ENCODE data around the gene ST8SIA6. TPM values are rescaled to one million over a fixed set of nuclear protein-coding genes. Genes with fewer than 3 reads are reported as not detected.

Gene ST8SIA6
- total RNA-seq, 2 donors from 2014 or later: 0.19 to 1.5 TPM

GRCh38 chr10:17474595-17475323 is 20.4 kb upstream of the ST8SIA6 start:
- H3K27ac Mint-ChIP-seq: peak overlapping the region in 1 of 2 donors; percentile 46
- peaks cover 5% of the 10 kb centered on the region for H3K36me3 Mint-ChIP-seq
- H3K4me3 Mint-ChIP-seq: no peak overlapping the region
- H3K9me3 Mint-ChIP-seq: no peaks in the 10 kb centered on the region
- H3K4me1 Mint-ChIP-seq (ENCODE audit: low read depth in 2 of 2): peaks cover 6 to 8% of the 10 kb centered on the region in 2 donors
- peaks cover 0 to 3% of the 10 kb centered on the region in 2 donors for H3K27me3 Mint-ChIP-seq
- ATAC-seq (no peak), DNase-seq (ENCODE audit: low spot score) (no peak)

GRCh38 chr10:17473228-17473950 is 19.0 kb upstream of the ST8SIA6 start:
- Mint-ChIP-seq H3K4me1 (ENCODE audit: low read depth in 2 of 2) (peaks cover 6 to 7% of the 10 kb centered on the region in 2 donors), H3K27ac (no peak overlapping the region), H3K4me3 (peak overlapping the region; percentile 7), H3K9me3 (no peaks in the 10 kb centered on the region), H3K36me3 (peaks cover 5% of the 10 kb centered on the region), H3K27me3 (peaks cover 0 to 3% of the 10 kb centered on the region in 2 donors)
- DNase-seq (ENCODE audit: low spot score): no peak
- ATAC-seq: no peak

- H3K36me3 Mint-ChIP-seq: peaks cover 5% of the 10 kb centered on the region
- H3K9me3 Mint-ChIP-seq: no peaks in the 10 kb centered on the region
- H3K4me1 Mint-ChIP-seq (ENCODE audit: low read depth in 2 of 2): peaks cover 6 to 7% of the 10 kb centered on the region in 2 donors
- DNase-seq (ENCODE audit: low spot score) (no peak), ATAC-seq (no peak)
- H3K4me3 Mint-ChIP-seq: no peak overlapping the region
- no peak overlapping the region for H3K27ac Mint-ChIP-seq
- peaks cover 0 to 3% of the 10 kb centered on the region in 2 donors for H3K27me3 Mint-ChIP-seq
These were observed 18.3 kb upstream of the ST8SIA6 start for GRCh38 chr10:17472481-17473227.

- Mint-ChIP-seq H3K36me3 (peaks cover 5% of the 10 kb centered on the region), H3K4me1 (ENCODE audit: low read depth in 2 of 2) (peaks cover 7% of the 10 kb centered on the region in 2 donors), H3K9me3 (no peaks in the 10 kb centered on the region), H3K27ac (no peak overlapping the region), H3K4me3 (no peak overlapping the region), H3K27me3 (peaks cover 0 to 3% of the 10 kb centered on the region in 2 donors)
- no peak for ATAC-seq
- DNase-seq (ENCODE audit: low spot score): no peak
These were observed 15.9 kb upstream of the ST8SIA6 start for GRCh38 chr10:17470246-17470645.

- Mint-ChIP-seq H3K9me3 (no peaks in the 10 kb centered on the region), H3K36me3 (peaks cover 4% of the 10 kb centered on the region), H3K27ac (no peak overlapping the region), H3K4me1 (ENCODE audit: low read depth in 2 of 2) (peaks cover 11 to 15% of the 10 kb centered on the region in 2 donors), H3K4me3 (no peak overlapping the region), H3K27me3 (peaks cover 0 to 17% of the 10 kb centered on the region in 2 donors)
- no peak for ATAC-seq
- no peak for DNase-seq (ENCODE audit: low spot score)
These were observed 11.1 kb upstream of the ST8SIA6 start for GRCh38 chr10:17465328-17466125.

GRCh38 chr10:17464545-17464944 is 10.2 kb upstream of the ST8SIA6 start:
- DNase-seq (ENCODE audit: low spot score) (no peak), ATAC-seq (no peak)
- no peaks in the 10 kb centered on the region for H3K36me3 Mint-ChIP-seq
- no peaks in the 10 kb centered on the region for H3K9me3 Mint-ChIP-seq
- H3K27ac Mint-ChIP-seq: no peak overlapping the region
- no peak overlapping the region for H3K4me3 Mint-ChIP-seq
- peaks cover 11 to 17% of the 10 kb centered on the region in 2 donors for H3K4me1 Mint-ChIP-seq (ENCODE audit: low read depth in 2 of 2)
- peaks cover 0 to 14% of the 10 kb centered on the region in 2 donors for H3K27me3 Mint-ChIP-seq

GRCh38 chr10:17460756-17461155 is 6.4 kb upstream of the ST8SIA6 start:
- no peaks in the 10 kb centered on the region for H3K9me3 Mint-ChIP-seq

GRCh38 chr10:17457083-17457482 is 2.7 kb upstream of the ST8SIA6 start:
- Mint-ChIP-seq H3K4me3 (no peak overlapping the region), H3K9me3 (no peaks in the 10 kb centered on the region), H3K36me3 (no peaks in the 10 kb centered on the region), H3K4me1 (ENCODE audit: low read depth in 2 of 2) (peaks cover 15 to 18% of the 10 kb centered on the region in 2 donors), H3K27ac (no peak overlapping the region), H3K27me3 (no peaks in the 10 kb centered on the region)
- DNase-seq (ENCODE audit: low spot score): no peak
- no peak for ATAC-seq

More at GRCh38 chr10:17460756-17461155, 6.4 kb upstream of the ST8SIA6 start:
- DNase-seq (ENCODE audit: low spot score): no peak
- peaks cover 16 to 17% of the 10 kb centered on the region in 2 donors for H3K4me1 Mint-ChIP-seq (ENCODE audit: low read depth in 2 of 2)
- H3K36me3 Mint-ChIP-seq: no peaks in the 10 kb centered on the region
- H3K27ac Mint-ChIP-seq: no peak overlapping the region
- no peak for ATAC-seq
- H3K4me3 Mint-ChIP-seq: no peak overlapping the region
- H3K27me3 Mint-ChIP-seq: peaks cover 0 to 14% of the 10 kb centered on the region in 2 donors

GRCh38 chr10:17456032-17456548 is 1.7 kb upstream of the ST8SIA6 start:
- ATAC-seq: no peak
- Mint-ChIP-seq H3K27ac (peak overlapping the region in 1 of 2 donors; percentile 73), H3K4me1 (ENCODE audit: low read depth in 2 of 2) (peaks cover 20 to 24% of the 10 kb centered on the region in 2 donors)

GRCh38 chr10:17455015-17455520 is 673 bp upstream of the ST8SIA6 start:
- Mint-ChIP-seq H3K27ac (peak overlapping the region; percentile 73 to 77), H3K27me3 (no peaks in the 10 kb centered on the region), H3K4me3 (peak overlapping the region; percentile 87), H3K36me3 (peaks cover 2% of the 10 kb centered on the region), H3K4me1 (ENCODE audit: low read depth in 2 of 2) (peaks cover 21 to 22% of the 10 kb centered on the region in 2 donors), H3K9me3 (no peaks in the 10 kb centered on the region)
- DNase-seq (ENCODE audit: low spot score) (no peak), ATAC-seq (peak in 1 of 2 donors; percentile 56)

More at GRCh38 chr10:17456032-17456548, 1.7 kb upstream of the ST8SIA6 start:
- DNase-seq (ENCODE audit: low spot score): no peak
- H3K27me3 Mint-ChIP-seq: no peaks in the 10 kb centered on the region
- H3K4me3 Mint-ChIP-seq: no peak overlapping the region
- no peaks in the 10 kb centered on the region for H3K9me3 Mint-ChIP-seq
- H3K36me3 Mint-ChIP-seq: no peaks in the 10 kb centered on the region

- H3K27me3 Mint-ChIP-seq: no peaks in the 10 kb centered on the region
These were observed 863 bp downstream of the ST8SIA6 start for GRCh38 chr10:17453373-17454091.

GRCh38 chr10:17453035-17453372 is 1.4 kb downstream of the ST8SIA6 start:
- Mint-ChIP-seq H3K4me3 (peak overlapping the region; percentile 87), H3K9me3 (no peaks in the 10 kb centered on the region), H3K27me3 (no peaks in the 10 kb centered on the region), H3K27ac (peak overlapping the region in 1 of 2 donors; percentile 69), H3K36me3 (peaks cover 14% of the 10 kb centered on the region), H3K4me1 (ENCODE audit: low read depth in 2 of 2) (peaks cover 21 to 28% of the 10 kb centered on the region in 2 donors)
- DNase-seq (ENCODE audit: low spot score) (no peak), ATAC-seq (no peak)

More at GRCh38 chr10:17453373-17454091, 863 bp downstream of the ST8SIA6 start:
- H3K27ac Mint-ChIP-seq: peak overlapping the region in 1 of 2 donors; percentile 69
- peaks cover 11% of the 10 kb centered on the region for H3K36me3 Mint-ChIP-seq
- H3K9me3 Mint-ChIP-seq: no peaks in the 10 kb centered on the region
- H3K4me1 Mint-ChIP-seq (ENCODE audit: low read depth in 2 of 2): peaks cover 21 to 28% of the 10 kb centered on the region in 2 donors
- DNase-seq (ENCODE audit: low spot score) (no peak), ATAC-seq (peak; percentile 67 to 77)
- H3K4me3 Mint-ChIP-seq: peak overlapping the region; percentile 87
